H1 (cell line): Measurements from ENCODE around the gene CERKL. TPM values are rescaled to one million over a fixed set of nuclear protein-coding genes. Genes with fewer than 3 reads are reported as not detected.

Experiments used
- CTCF ChIA-PET: fragments of 300-600 bp; sonication (Branson Sonifier 250); formaldehyde crosslinking; loops from one replicate; lab custom pipeline; 2021; ENCODE audit not compliant: partially characterized antibody; lab: Charles Lee
- POLR2A ChIA-PET: fragments of 300-600 bp; sonication (Branson Sonifier 250); formaldehyde crosslinking; loops from one replicate; lab custom pipeline; 2021; ENCODE audit warnings: inconsistent platforms; ENCODE audit not compliant: partially characterized antibody; lab: Charles Lee
- DNase-seq, 2 experiments: peaks; one replicate each; pipeline versions ENCODE4 v3.0.0 to v3.0.0-alpha.2; 2010 to 2022; ENCODE audit warnings: low spot score in 2 of 2, low read depth in 1 of 2, mixed read lengths in 1 of 2
- FAIRE-seq: peaks from 2 replicates; lab custom pipeline; 2011; peaks lifted over from hg19 to GRCh38; lab: Jason Lieb, UNC
- H2AFZ ChIP-seq: 2 replicates; pipeline ENCODE4 v1.8.1; 2012; ENCODE audit warnings: low read length, inconsistent platforms
- H2AK5ac ChIP-seq: 2 replicates; pipeline ENCODE4 v1.6.1; 2013; ENCODE audit warnings: low read depth, low read length
- H2BK120ac ChIP-seq: replicated peaks from 2 replicates; pipeline ENCODE3; 2013; ENCODE audit warnings: low read depth, low read length, inconsistent platforms
- H2BK12ac ChIP-seq: 2 replicates; pipeline ENCODE4 v1.6.1; 2013; ENCODE audit warnings: low read depth, low read length
- H2BK15ac ChIP-seq: 2 replicates; pipeline ENCODE4 v1.6.1; 2013; ENCODE audit warnings: low read length
- H2BK20ac ChIP-seq: 2 replicates; pipeline ENCODE4 v1.6.1; 2013; ENCODE audit warnings: low read length
- H2BK5ac ChIP-seq: 2 replicates; pipeline ENCODE4 v1.6.1; 2013; ENCODE audit warnings: low read depth, low read length
- H3K14ac ChIP-seq: 2 replicates; pipeline ENCODE4 v1.6.1; 2013; ENCODE audit warnings: inconsistent platforms; ENCODE audit not compliant: insufficient read length
- H3K18ac ChIP-seq: 2 replicates; pipeline ENCODE4 v1.6.1; 2013; ENCODE audit warnings: low read length; ENCODE audit errors: extremely low read depth
- H3K23ac ChIP-seq: 2 replicates; pipeline ENCODE4 v1.6.1; 2013; ENCODE audit warnings: inconsistent platforms; ENCODE audit not compliant: insufficient read length
- H3K23me2 ChIP-seq: 2 replicates; pipeline ENCODE4 v1.6.1; 2013; ENCODE audit warnings: low read depth, low read length
- H3K27ac ChIP-seq: 2 replicates; pipeline ENCODE4 v1.6.1; 2011; ENCODE audit warnings: low read depth, low read length, inconsistent platforms
- H3K27me3 ChIP-seq, 4 experiments: replicated peaks in 1 of 4; 1 replicate in 1 of 4; 2 replicates in 3 of 4; pipeline versions ENCODE4 v1.6.1 to v1.8.1; 2011 to 2013; ENCODE audit warnings: low read length in 3 of 4, mild to moderate bottlenecking in 3 of 4, inconsistent platforms in 2 of 4, mixed read lengths in 2 of 4, moderate library complexity in 1 of 4; ENCODE audit not compliant: control insufficient read depth in 3 of 4, insufficient read depth in 3 of 4; ENCODE audit errors: extremely low read depth in 1 of 4
- H3K36me3 ChIP-seq, 4 experiments: 2 replicates each; pipeline versions ENCODE4 v1.6.1 to v1.8.1; 2011 to 2013; ENCODE audit warnings: mild to moderate bottlenecking in 4 of 4, low read length in 3 of 4, moderate library complexity in 2 of 4, control low read depth in 1 of 4, inconsistent platforms in 1 of 4; ENCODE audit not compliant: insufficient read depth in 4 of 4, control insufficient read depth in 2 of 4
- H3K4ac ChIP-seq: replicated peaks from 2 replicates; pipeline ENCODE3; 2013; ENCODE audit warnings: low read length, low read depth, mixed read lengths, inconsistent platforms; ENCODE audit not compliant: insufficient read length
- H3K4me1 ChIP-seq, 4 experiments: replicated peaks in 1 of 4; 1 replicate in 1 of 4; 2 replicates in 3 of 4; pipeline versions ENCODE4 v1.6.1 to v1.8.1; 2011 to 2013; ENCODE audit warnings: low read length in 3 of 4, inconsistent platforms in 2 of 4, mixed read lengths in 1 of 4; ENCODE audit not compliant: insufficient read depth in 4 of 4, control insufficient read depth in 3 of 4
- H3K4me2 ChIP-seq, 2 experiments: 2 replicates each; pipeline versions ENCODE4 v1.6.1 to v1.8.1; 2011 to 2013; ENCODE audit warnings: low read depth in 2 of 2, low read length in 2 of 2, control low read depth in 1 of 2, inconsistent platforms in 1 of 2, mild to moderate bottlenecking in 1 of 2; ENCODE audit not compliant: insufficient read depth in 1 of 2
- H3K4me3 ChIP-seq, 4 experiments: fragments of 200-600, 300-600 bp in 1 of 4; sonication (generic), shearing (Covaris generic), sonication (Bioruptor Twin) in 1 of 4; 2 replicates each; pipeline versions ENCODE4 v1.5.1 to v1.8.1; 2011 to 2016; ENCODE audit warnings: low read length in 4 of 4, low read depth in 3 of 4, control low read depth in 2 of 4, inconsistent platforms in 2 of 4, mild to moderate bottlenecking in 2 of 4, mixed read lengths in 1 of 4, moderate library complexity in 1 of 4; ENCODE audit not compliant: insufficient read depth in 2 of 4; ENCODE audit errors: extremely low read depth in 1 of 4
- H3K56ac ChIP-seq: replicated peaks from 2 replicates; pipeline ENCODE3; 2013; ENCODE audit warnings: low read depth, mild to moderate bottlenecking, mixed read lengths, low read length, inconsistent platforms; ENCODE audit not compliant: insufficient read length
- H3K79me1 ChIP-seq: 2 replicates; pipeline ENCODE4 v1.6.1; 2013; ENCODE audit warnings: low read depth, low read length, control low read depth
- H3K79me2 ChIP-seq, 2 experiments: 2 replicates each; pipeline versions ENCODE4 v1.6.1 to v1.8.1; 2012 to 2013; ENCODE audit warnings: low read length in 2 of 2, mild to moderate bottlenecking in 2 of 2, inconsistent platforms in 1 of 2; ENCODE audit not compliant: insufficient read depth in 2 of 2, control insufficient read depth in 1 of 2
- H3K9ac ChIP-seq, 4 experiments: replicated peaks in 1 of 4; 1 replicate in 1 of 4; 2 replicates in 3 of 4; pipeline versions ENCODE4 v1.6.1 to v1.8.1; 2011 to 2013; ENCODE audit warnings: low read depth in 3 of 4, low read length in 3 of 4, control low read depth in 2 of 4, mild to moderate bottlenecking in 2 of 4, moderate library complexity in 2 of 4, inconsistent platforms in 1 of 4; ENCODE audit errors: extremely low read depth in 1 of 4
- H3K9me3 ChIP-seq, 2 experiments: 2 replicates each; pipeline versions ENCODE4 v1.6.1 to v1.8.1; 2012 to 2013; ENCODE audit warnings: mild to moderate bottlenecking in 2 of 2, moderate library complexity in 2 of 2, control low read depth in 1 of 2, inconsistent platforms in 1 of 2, low read depth in 1 of 2, low read length in 1 of 2, mixed read lengths in 1 of 2; ENCODE audit not compliant: insufficient read depth in 2 of 2
- H4K20me1 ChIP-seq, 2 experiments: replicated peaks in 1 of 2; 2 replicates each; pipeline versions ENCODE3 to v1.8.1; 2011 to 2013; ENCODE audit warnings: inconsistent platforms in 2 of 2, low read length in 2 of 2, mild to moderate bottlenecking in 1 of 2; ENCODE audit not compliant: insufficient read depth in 2 of 2, control insufficient read depth in 1 of 2
- H4K5ac ChIP-seq: 2 replicates; pipeline ENCODE4 v1.6.1; 2013; ENCODE audit warnings: low read length, low read depth, mixed read lengths, inconsistent platforms; ENCODE audit not compliant: insufficient read length
- H4K8ac ChIP-seq: 2 replicates; pipeline ENCODE4 v1.8.0; 2013; ENCODE audit warnings: mild to moderate bottlenecking, moderate library complexity, low read length, inconsistent platforms; ENCODE audit not compliant: insufficient read depth; ENCODE audit errors: extremely low read depth
- H4K91ac ChIP-seq: replicated peaks from 2 replicates; pipeline ENCODE3; 2013; ENCODE audit warnings: low read length, mixed read lengths, inconsistent platforms; ENCODE audit not compliant: insufficient read length
- E2F6 ChIP-seq: IDR thresholded peaks from 2 replicates; pipeline ENCODE4 v1.6.1; 2012; ENCODE audit warnings: inconsistent platforms
- EZH2 ChIP-seq: fragments of 200-600 bp; sonication (generic); IDR thresholded peaks from 2 replicates; pipeline ENCODE4 v1.7.1; 2012; ENCODE audit warnings: low read depth, mild to moderate bottlenecking, moderate library complexity, low read length, inconsistent platforms; ENCODE audit not compliant: severe bottlenecking
- NRF1 ChIP-seq: IDR thresholded peaks from 2 replicates; pipeline ENCODE4 v1.6.1; 2011; ENCODE audit warnings: mild to moderate bottlenecking, low read depth, low read length, improper control_type of control experiment
- POLR2AphosphoS5 ChIP-seq: IDR thresholded peaks from 2 replicates; pipeline ENCODE4 v1.6.1; 2011; ENCODE audit warnings: low read depth, low read length
- POU5F1 ChIP-seq: IDR thresholded peaks from 2 replicates; pipeline ENCODE4 v1.6.1; 2011; ENCODE audit warnings: low read depth, mild to moderate bottlenecking, low read length, moderate library complexity
- RXRA ChIP-seq: IDR thresholded peaks from 2 replicates; pipeline ENCODE4 v1.6.1; 2011; ENCODE audit warnings: low read depth, mild to moderate bottlenecking, low read length, moderate library complexity; ENCODE audit not compliant: insufficient read depth
- SIN3A ChIP-seq, 2 experiments: IDR thresholded peaks in 1 of 2; conservative IDR thresholded peaks in 1 of 2; 2 replicates each; pipeline ENCODE4 v1.6.1; 2011 to 2012; ENCODE audit warnings: low read length in 2 of 2, improper control_type of control experiment in 1 of 2, low read depth in 1 of 2, mild to moderate bottlenecking in 1 of 2
- TAF1 ChIP-seq: IDR thresholded peaks from 2 replicates; pipeline ENCODE4 v1.6.1; 2011; ENCODE audit warnings: mild to moderate bottlenecking, low read depth, low read length
- TCF12 ChIP-seq: IDR thresholded peaks from 2 replicates; pipeline ENCODE4 v1.6.1; 2011; ENCODE audit warnings: low read depth, mild to moderate bottlenecking, low read length
- TEAD4 ChIP-seq: IDR thresholded peaks from 2 replicates; pipeline ENCODE4 v1.6.1; 2012; ENCODE audit warnings: low read depth, low read length, inconsistent platforms, mixed read lengths
- WGBS, 2 experiments: shearing (Covaris generic) in 1 of 2; methylation state at CpG; one replicate each; pipeline versions ENCODE4 v1.1.6 to v1.1.7; 2013 to 2015; ENCODE audit warnings: low lambda C conversion rate in 2 of 2, mixed read lengths in 2 of 2, inconsistent platforms in 1 of 2, low coverage in 1 of 2, missing lambda C conversion rate in 1 of 2; ENCODE audit not compliant: insufficient replicate concordance in 2 of 2, insufficient coverage in 1 of 2, insufficient read length in 1 of 2; ENCODE audit errors: extremely low coverage in 1 of 2, missing lambda C conversion rate in 1 of 2; 5-methylcytosine and 5-hydroxymethylcytosine counted together
- polyA plus RNA-seq, 7 experiments: library from polyadenylated mRNA; depleted of rRNA in 3 of 7; stranded (reverse) in 5 of 7; unstranded in 2 of 7; fragments of >200 nt in 5 of 7; fragments of 200-250 nt in 2 of 7; gene quantifications; 1 replicate in 5 of 7; 2 replicates in 1 of 7; 4 replicates in 1 of 7; pipeline versions ENCODE4 v1.2.1 to v1.2.3, GENCODE V29; 2011 to 2013; ENCODE audit warnings: missing spikeins in 2 of 7, mixed read lengths in 2 of 7
- total RNA-seq: library from RNA; stranded (reverse); fragmentation: NEBNext Ultra II Directional; extraction: Animal tissue kit (Norgen Biotek cat#: 25700); gene quantifications from 2 replicates; pipeline ENCODE4 v1.2.1, GENCODE V29; 2021

The CERKL gene
- total and polyA plus RNA-seq, 2 of the 8 experiments (the other 6 are each of a cell fraction or from before 2014, with no cell fraction given), result 0.05 TPM; not detected in 1

DNA sequence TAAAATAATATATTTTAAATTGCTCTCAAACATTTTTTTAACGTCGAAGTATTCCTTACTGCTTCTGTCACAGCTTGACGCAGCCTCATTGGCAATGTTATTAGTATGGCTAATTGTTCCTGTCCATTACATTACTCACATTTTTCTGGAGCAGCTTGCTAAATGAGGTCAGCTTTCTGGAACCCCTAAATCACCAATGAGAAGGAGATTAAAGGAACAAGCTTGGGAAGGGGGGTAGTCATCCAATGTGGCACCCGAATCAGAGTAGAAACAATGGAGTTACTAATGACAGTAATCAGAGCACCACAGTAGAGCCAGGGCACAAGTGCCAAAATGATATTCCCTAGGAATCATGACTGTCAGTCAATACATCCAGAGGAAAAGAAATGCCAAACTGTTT is 18.3 kb upstream of the CERKL start:
- CTCF ChIA-PET, result interaction anchor here (0.6 to 1.5 kb wide), 5 partner anchors 17 to 572 kb away, joined by 3 to 5 read pairs (median 3); no protein-coding TSS in a partner anchor

More for the DNA sequence above, 18.3 kb upstream of the CERKL start:
- Histone ChIP-seq H3K27me3 (peaks cover 30 to 50% (median 34%) of the 10 kb centered on the region in 4 experiments), H3K56ac (no peak overlapping the region), H3K14ac (no peak overlapping the region), H3K4me2 (no peak overlapping the region), H3K9ac (no peak overlapping the region), H3K27ac (no peak overlapping the region), H3K79me1 (no peaks in the 10 kb centered on the region), H3K9me3 (no peaks in the 10 kb centered on the region), H2BK20ac (no peak overlapping the region), H3K79me2 (no peaks in the 10 kb centered on the region), H2AFZ (no peak overlapping the region), H4K91ac (no peak overlapping the region), H2BK12ac (no peak overlapping the region), H3K36me3 (no peaks in the 10 kb centered on the region; a peak in 1 of 8 replicates), H3K4ac (no peak overlapping the region), H4K8ac (no peak overlapping the region), H2AK5ac (no peak overlapping the region), H2BK5ac (no peak overlapping the region), H2BK120ac (no peak overlapping the region), H4K5ac (no peak overlapping the region), H3K23ac (no peak overlapping the region), H2BK15ac (no peak overlapping the region), H4K20me1 (peaks cover 14 to 18% of the 10 kb centered on the region in 2 experiments), H3K18ac (no peak overlapping the region), H3K4me3 (no peak overlapping the region), H3K23me2 (peaks cover 2% of the 10 kb centered on the region; the same call in 1 of the 2 replicates), H3K4me1 (peaks cover 0 to 10% (median 5%) of the 10 kb centered on the region in 4 experiments; a peak in 6 of 7 replicates)
- no peak for TF ChIP-seq NRF1
- TF ChIP-seq TCF12, result no peak
- TF ChIP-seq POU5F1, result no peak
- no peak for TF ChIP-seq EZH2
- TF ChIP-seq SIN3A (conservative IDR thresholded peaks at IDR 0.05 in 1 of 2, IDR thresholded peaks at IDR 0.05 in 1 of 2; ENCODE audit: low read depth in 1 of 2, low read length in 2 of 2), result no peak
- no peak for TF ChIP-seq TAF1
- TF ChIP-seq POLR2AphosphoS5, result no peak
- no peak for TF ChIP-seq RXRA
- no peak for TF ChIP-seq TEAD4
- TF ChIP-seq E2F6, result no peak
- WGBS, 2 experiments, result 57% methylated on average over 4 of the region's 4 CpGs; no CpG with 5 or more reads in 1 of the 2 experiments
- POLR2A ChIA-PET, result interaction anchor here (0.9 kb wide), 1 partner anchor 18 kb away, joined by 3 read pairs; the partner anchor contains the start of gene CERKL
- DNase-seq (no peak), FAIRE-seq (no peak)
